NCI-H2171 treated with DMSO at 0.1 percent for 48 hours (cell line): Measurements from ENCODE around the gene EEF2KMT.
A peak's percentile ranks its signal among the peaks of the same experiment; 100 is the strongest.
"Not testable (repeated sequence)": the region's sequence is repeated elsewhere in the genome, so short reads cannot be mapped to it uniquely, and the experiment has no call there.

Experiments used
- DNase-seq: peaks from one replicate; lab custom pipeline; 2025; lab: John Stamatoyannopoulos, UW

The EEF2KMT gene

GRCh38 chr16:5095145-5095830 lies 2.3 kb downstream of the EEF2KMT start:
- peak; percentile 25 for DNase-seq

GRCh38 chr16:5093746-5094145 lies 3.8 kb downstream of the EEF2KMT start:
- DNase-seq: peak; percentile 30

GRCh38 chr16:5093081-5093480 lies 4.5 kb downstream of the EEF2KMT start:
- peak; percentile 15 for DNase-seq

- DNase-seq: not testable (repeated sequence)
These were observed 7.0 kb downstream of the EEF2KMT start for GRCh38 chr16:5090592-5090991.

GRCh38 chr16:5089911-5090555 lies 7.6 kb downstream of the EEF2KMT start:
- not testable (repeated sequence) for DNase-seq

GRCh38 chr16:5088936-5089335 lies 8.7 kb downstream of the EEF2KMT start:
- not testable (repeated sequence) for DNase-seq

GRCh38 chr16:5088086-5088790 lies 9.4 kb downstream of the EEF2KMT start:
- DNase-seq: not testable (repeated sequence)

GRCh38 chr16:5085716-5086115 lies 11.9 kb downstream of the EEF2KMT start:
- not testable (repeated sequence) for DNase-seq

GRCh38 chr16:5084802-5085201 lies 12.8 kb downstream of the EEF2KMT start:
- DNase-seq: peak; percentile 5

GRCh38 chr16:5084099-5084731 lies 13.4 kb downstream of the EEF2KMT start:
- not testable (repeated sequence) for DNase-seq

- DNase-seq: not testable (repeated sequence)
These were observed 13.9 kb downstream of the EEF2KMT start for GRCh38 chr16:5083646-5084045.

GRCh38 chr16:5080996-5081395 lies 16.6 kb downstream of the EEF2KMT start:
- DNase-seq: not testable (repeated sequence)

- not testable (repeated sequence) for DNase-seq
These were observed 17.1 kb downstream of the EEF2KMT start for GRCh38 chr16:5080461-5080860.

- DNase-seq: no peak
These were observed 19.0 kb downstream of the EEF2KMT start for GRCh38 chr16:5078626-5079025.

- DNase-seq: no peak
These were observed 20.3 kb downstream of the EEF2KMT start for GRCh38 chr16:5077304-5077703.

- DNase-seq: no peak
These were observed 22.0 kb downstream of the EEF2KMT start for GRCh38 chr16:5075637-5076036.

- not testable (repeated sequence) for DNase-seq
These were observed 23.8 kb downstream of the EEF2KMT start for GRCh38 chr16:5073771-5074170.

GRCh38 chr16:5073279-5073629 lies 24.3 kb downstream of the EEF2KMT start:
- DNase-seq: no peak

GRCh38 chr16:5072334-5073278 lies 25.0 kb downstream of the EEF2KMT start:
- DNase-seq: no peak

GRCh38 chr16:5071681-5072333 lies 25.8 kb downstream of the EEF2KMT start, which contains the start of gene ALG1:
Gene ALG1 (plus strand): TSS chr16:5071843. CDS start chr16:5071850, 7 bp downstream.
- DNase-seq: peak; percentile 82

- DNase-seq: no peak
These were observed 26.3 kb downstream of the EEF2KMT start for GRCh38 chr16:5071341-5071680.
